Measurements from ENCODE around the gene RAMACL.

RAMACL gene

DNA sequence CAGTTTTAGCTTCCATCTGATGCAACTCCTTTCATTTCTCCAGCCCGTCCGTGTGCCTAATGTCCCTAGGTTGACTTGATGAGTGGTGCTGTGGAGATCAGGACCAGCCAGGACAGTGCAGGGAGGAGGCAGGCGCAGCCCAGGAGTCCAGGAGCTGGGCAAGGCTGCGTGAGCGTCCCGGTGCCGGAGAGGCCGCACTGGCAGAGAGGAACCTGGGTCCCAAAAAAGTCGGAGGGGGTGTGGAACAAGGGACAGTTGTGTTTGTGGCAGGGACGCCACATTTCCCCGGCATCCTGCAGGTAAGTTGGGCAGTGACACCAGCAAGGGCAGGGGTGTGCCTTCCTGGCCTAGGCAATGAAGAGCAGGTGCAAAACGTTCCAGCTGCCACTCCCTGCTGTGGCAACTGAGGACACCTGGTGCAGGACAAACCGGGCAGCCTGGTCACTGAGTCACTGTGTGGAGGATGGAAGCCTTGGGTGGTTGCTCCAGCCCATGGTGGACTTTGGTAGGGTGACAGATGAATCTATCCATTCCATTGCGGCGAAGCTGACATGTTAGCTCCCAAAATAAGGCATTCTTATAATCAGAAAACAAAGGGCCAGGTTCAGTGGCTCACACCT lies 53.2 kb downstream of the RAMACL start:
- TF ChIP-seq, protein P1, sequence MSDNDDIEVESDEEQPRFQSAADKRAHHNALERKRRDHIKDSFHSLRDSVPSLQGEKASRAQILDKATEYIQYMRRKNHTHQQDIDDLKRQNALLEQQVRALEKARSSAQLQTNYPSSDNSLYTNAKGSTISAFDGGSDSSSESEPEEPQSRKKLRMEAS (IDR thresholded peaks at IDR 0.05; ENCODE audit: low read depth, low read length), result no peak
- TF ChIP-seq POLR2A (IDR thresholded peaks at IDR 0.05; ENCODE audit: extremely low read depth, insufficient read length), result no peak
- TF ChIP-seq MYC (IDR thresholded peaks at IDR 0.05; ENCODE audit: low read depth, low read length), result no peak
- TF ChIP-seq, protein P2, sequence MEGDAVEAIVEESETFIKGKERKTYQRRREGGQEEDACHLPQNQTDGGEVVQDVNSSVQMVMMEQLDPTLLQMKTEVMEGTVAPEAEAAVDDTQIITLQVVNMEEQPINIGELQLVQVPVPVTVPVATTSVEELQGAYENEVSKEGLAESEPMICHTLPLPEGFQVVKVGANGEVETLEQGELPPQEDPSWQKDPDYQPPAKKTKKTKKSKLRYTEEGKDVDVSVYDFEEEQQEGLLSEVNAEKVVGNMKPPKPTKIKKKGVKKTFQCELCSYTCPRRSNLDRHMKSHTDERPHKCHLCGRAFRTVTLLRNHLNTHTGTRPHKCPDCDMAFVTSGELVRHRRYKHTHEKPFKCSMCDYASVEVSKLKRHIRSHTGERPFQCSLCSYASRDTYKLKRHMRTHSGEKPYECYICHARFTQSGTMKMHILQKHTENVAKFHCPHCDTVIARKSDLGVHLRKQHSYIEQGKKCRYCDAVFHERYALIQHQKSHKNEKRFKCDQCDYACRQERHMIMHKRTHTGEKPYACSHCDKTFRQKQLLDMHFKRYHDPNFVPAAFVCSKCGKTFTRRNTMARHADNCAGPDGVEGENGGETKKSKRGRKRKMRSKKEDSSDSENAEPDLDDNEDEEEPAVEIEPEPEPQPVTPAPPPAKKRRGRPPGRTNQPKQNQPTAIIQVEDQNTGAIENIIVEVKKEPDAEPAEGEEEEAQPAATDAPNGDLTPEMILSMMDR (IDR thresholded peaks at IDR 0.05; ENCODE audit: low read depth, low read length), result no peak
- H3K4me3 ChIP-seq (ENCODE audit: low read depth, low read length), result no peak overlapping the region
- DNase-seq (ENCODE audit: low read depth), result no peak

All from NB4 (cell line).